ENCODE data around the gene CDK5RAP3.

CDK5RAP3 gene

DNA sequence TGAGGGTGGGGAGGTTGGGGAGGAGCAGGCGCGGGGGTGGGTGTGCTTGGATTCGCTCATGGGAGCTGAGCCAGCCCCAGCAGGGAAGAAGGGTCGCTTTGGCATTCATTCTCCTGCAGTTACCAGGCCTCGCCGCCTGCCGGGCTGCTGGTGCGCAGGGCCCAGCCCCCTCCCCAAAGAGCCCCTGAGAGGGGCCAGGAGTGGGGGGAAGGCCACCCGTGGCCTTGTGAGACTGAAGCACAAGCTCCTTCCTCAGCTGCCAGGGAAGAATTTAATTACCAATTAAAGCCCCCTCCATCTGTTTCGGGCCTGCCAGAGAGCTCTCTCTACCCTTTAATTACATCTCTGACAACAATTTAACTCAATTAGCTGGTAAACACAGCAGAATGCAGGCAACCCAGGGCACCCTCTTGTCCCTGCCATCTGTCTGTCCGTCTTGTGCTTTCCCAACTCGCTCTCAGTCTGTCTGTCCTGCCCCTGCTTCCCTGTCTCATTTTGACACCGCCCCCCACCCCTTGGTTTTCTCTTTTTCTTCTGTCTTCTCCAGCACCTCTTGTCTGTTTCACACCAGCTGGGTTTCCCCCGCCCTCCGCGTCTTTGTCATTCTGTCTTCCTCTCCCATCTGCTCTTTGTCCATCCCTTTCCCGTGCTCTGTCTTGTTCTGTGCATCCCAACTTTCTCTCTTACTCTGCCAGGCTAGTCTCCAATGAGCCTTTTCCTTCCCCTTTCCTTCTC lies 32.7 kb downstream of the CDK5RAP3 start:
- Histone ChIP-seq H3K36me3 (ENCODE audit: insufficient read depth, low read length) (no peaks in the 10 kb centered on the region), H3K79me2 (ENCODE audit: insufficient read depth, low read length) (no peaks in the 10 kb centered on the region), H3K9me2 (replicated peaks; ENCODE audit: low read depth, low read length) (no peaks in the 10 kb centered on the region), H3K9ac (ENCODE audit: low read depth, low read length, poor library complexity, severe bottlenecking) (peak overlapping the region; percentile 25), H3K4me3 (ENCODE audit: low read length, poor library complexity, severe bottlenecking) (no peak overlapping the region), H3K9me3 (ENCODE audit: insufficient read depth, low read depth, low read length) (no peaks in the 10 kb centered on the region), H3K27me3 (ENCODE audit: insufficient read depth, low read length, poor library complexity, severe bottlenecking) (no peaks in the 10 kb centered on the region), H3K4me2 (ENCODE audit: low read depth, low read length, poor library complexity, severe bottlenecking) (no peak overlapping the region), H4K20me1 (ENCODE audit: insufficient read depth, low read length, poor library complexity, severe bottlenecking) (no peaks in the 10 kb centered on the region), H3F3A (ENCODE audit: low read depth) (no peaks in the 10 kb centered on the region), H3K4me1 (ENCODE audit: insufficient read depth, low read length, poor library complexity, severe bottlenecking) (peaks cover 32% of the 10 kb centered on the region), H2AFZ (ENCODE audit: low read length) (0 out of 2 replicates have a peak overlapping the region, but pooled peaks have one; percentile 83)
- no peak for TF ChIP-seq CTCF (conservative IDR thresholded peaks at IDR 0.05; ENCODE audit: low read length)
- TF ChIP-seq EZH2phosphoT487 (IDR thresholded peaks at IDR 0.05; ENCODE audit: borderline replicate concordance) = no peak

DNA sequence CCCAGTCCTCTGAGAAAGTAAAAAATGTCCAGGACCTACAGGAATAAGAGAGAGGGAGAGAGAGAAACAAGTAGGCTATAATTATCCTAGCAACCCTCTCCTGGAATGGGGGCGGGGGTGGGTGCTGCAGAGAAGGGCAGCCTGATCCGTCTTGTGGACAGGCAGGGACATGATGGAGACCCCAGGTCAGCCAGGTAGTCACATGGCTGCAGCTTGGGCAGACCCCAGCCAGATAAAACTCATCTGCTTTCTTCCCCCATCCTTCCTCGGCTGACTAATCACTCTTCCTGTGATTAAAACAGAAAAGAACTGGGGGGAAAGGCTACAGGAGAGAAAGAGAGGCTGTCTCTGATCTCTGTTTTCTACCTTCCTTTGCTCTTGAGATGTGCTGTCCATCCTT lies 34.1 kb downstream of the CDK5RAP3 start:
- H2AFZ ChIP-seq (ENCODE audit: low read length) = peak overlapping the region; percentile 21; the same call in 1 of the 2 replicates

GRCh38 chr17:48006936-48007709 lies 36.2 kb downstream of the CDK5RAP3 start:
- no peak overlapping the region for H3K9ac ChIP-seq (ENCODE audit: low read depth, low read length, poor library complexity, severe bottlenecking)
- H3K27me3 ChIP-seq (ENCODE audit: insufficient read depth, low read length, poor library complexity, severe bottlenecking) = no peaks in the 10 kb centered on the region
- no peak overlapping the region for H2AFZ ChIP-seq (ENCODE audit: low read length)
- no peak overlapping the region for H3K4me2 ChIP-seq (ENCODE audit: low read depth, low read length, poor library complexity, severe bottlenecking)
- H3K9me2 ChIP-seq (replicated peaks; ENCODE audit: low read depth, low read length) = no peaks in the 10 kb centered on the region
- no peaks in the 10 kb centered on the region for H3K79me2 ChIP-seq (ENCODE audit: insufficient read depth, low read length)
- no peaks in the 10 kb centered on the region for H3F3A ChIP-seq (ENCODE audit: low read depth)
- no peaks in the 10 kb centered on the region for H3K9me3 ChIP-seq (ENCODE audit: insufficient read depth, low read depth, low read length)
- no peaks in the 10 kb centered on the region for H3K36me3 ChIP-seq (ENCODE audit: insufficient read depth, low read length)
- H3K4me1 ChIP-seq (ENCODE audit: insufficient read depth, low read length, poor library complexity, severe bottlenecking) = peaks cover 36% of the 10 kb centered on the region
- TF ChIP-seq CTCF (conservative IDR thresholded peaks at IDR 0.05; ENCODE audit: low read length) (no peak), EZH2phosphoT487 (IDR thresholded peaks at IDR 0.05; ENCODE audit: borderline replicate concordance) (no peak)
- H3K4me3 ChIP-seq (ENCODE audit: low read length, poor library complexity, severe bottlenecking) = no peak overlapping the region
- no peaks in the 10 kb centered on the region for H4K20me1 ChIP-seq (ENCODE audit: insufficient read depth, low read length, poor library complexity, severe bottlenecking)

More for the DNA sequence above, 34.1 kb downstream of the CDK5RAP3 start:
- Histone ChIP-seq H3K4me1 (ENCODE audit: insufficient read depth, low read length, poor library complexity, severe bottlenecking) (peaks cover 29% of the 10 kb centered on the region), H3K4me2 (ENCODE audit: low read depth, low read length, poor library complexity, severe bottlenecking) (no peak overlapping the region), H3K4me3 (ENCODE audit: low read length, poor library complexity, severe bottlenecking) (no peak overlapping the region), H3K9ac (ENCODE audit: low read depth, low read length, poor library complexity, severe bottlenecking) (peak overlapping the region; percentile 48), H3F3A (ENCODE audit: low read depth) (no peaks in the 10 kb centered on the region), H3K36me3 (ENCODE audit: insufficient read depth, low read length) (no peaks in the 10 kb centered on the region), H3K27me3 (ENCODE audit: insufficient read depth, low read length, poor library complexity, severe bottlenecking) (no peaks in the 10 kb centered on the region), H3K79me2 (ENCODE audit: insufficient read depth, low read length) (no peaks in the 10 kb centered on the region), H4K20me1 (ENCODE audit: insufficient read depth, low read length, poor library complexity, severe bottlenecking) (no peaks in the 10 kb centered on the region), H3K9me2 (replicated peaks; ENCODE audit: low read depth, low read length) (no peaks in the 10 kb centered on the region), H3K9me3 (ENCODE audit: insufficient read depth, low read depth, low read length) (no peaks in the 10 kb centered on the region)
- TF ChIP-seq EZH2phosphoT487 (IDR thresholded peaks at IDR 0.05; ENCODE audit: borderline replicate concordance) (no peak), CTCF (conservative IDR thresholded peaks at IDR 0.05; ENCODE audit: low read length) (no peak)

Measured in Loucy (cell line).